ENCODE measurements around the gene NFATC2.

DNA sequence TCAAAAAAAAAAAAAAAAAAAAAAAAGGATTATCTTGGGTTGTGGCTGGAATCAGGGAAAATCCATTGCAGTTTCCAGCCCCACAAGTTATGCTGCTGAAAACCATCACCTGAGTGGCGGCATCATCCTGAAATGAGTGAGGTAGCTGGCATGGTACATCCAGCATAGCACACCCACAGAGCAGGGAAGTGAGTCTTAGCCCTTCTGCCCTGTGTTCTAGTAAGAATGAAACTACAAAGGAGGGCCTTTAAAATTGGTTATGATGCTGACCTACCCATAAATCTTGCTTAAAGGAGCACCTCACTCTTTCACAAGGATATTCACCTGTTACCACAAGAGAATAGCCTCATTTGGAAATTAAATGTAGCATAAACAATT is 119.2 kb downstream of the NFATC2 start:
- no peak for TF ChIP-seq POLR2A (IDR thresholded peaks at IDR 0.05)
- TF ChIP-seq, protein P1, sequence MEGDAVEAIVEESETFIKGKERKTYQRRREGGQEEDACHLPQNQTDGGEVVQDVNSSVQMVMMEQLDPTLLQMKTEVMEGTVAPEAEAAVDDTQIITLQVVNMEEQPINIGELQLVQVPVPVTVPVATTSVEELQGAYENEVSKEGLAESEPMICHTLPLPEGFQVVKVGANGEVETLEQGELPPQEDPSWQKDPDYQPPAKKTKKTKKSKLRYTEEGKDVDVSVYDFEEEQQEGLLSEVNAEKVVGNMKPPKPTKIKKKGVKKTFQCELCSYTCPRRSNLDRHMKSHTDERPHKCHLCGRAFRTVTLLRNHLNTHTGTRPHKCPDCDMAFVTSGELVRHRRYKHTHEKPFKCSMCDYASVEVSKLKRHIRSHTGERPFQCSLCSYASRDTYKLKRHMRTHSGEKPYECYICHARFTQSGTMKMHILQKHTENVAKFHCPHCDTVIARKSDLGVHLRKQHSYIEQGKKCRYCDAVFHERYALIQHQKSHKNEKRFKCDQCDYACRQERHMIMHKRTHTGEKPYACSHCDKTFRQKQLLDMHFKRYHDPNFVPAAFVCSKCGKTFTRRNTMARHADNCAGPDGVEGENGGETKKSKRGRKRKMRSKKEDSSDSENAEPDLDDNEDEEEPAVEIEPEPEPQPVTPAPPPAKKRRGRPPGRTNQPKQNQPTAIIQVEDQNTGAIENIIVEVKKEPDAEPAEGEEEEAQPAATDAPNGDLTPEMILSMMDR (IDR thresholded peaks at IDR 0.05) = no peak
